SU-DHL-6 (cell line): ENCODE measurements around the gene NENF.

ENCODE experiments used
- H2AFZ ChIP-seq: fragments of 200-600 bp; sonication (generic); 2 replicates; pipeline ENCODE4 v1.6.1; 2014; ENCODE audit warnings: low read depth, mild to moderate bottlenecking, moderate library complexity, mixed read lengths, antibody characterized with exemption, low read length; ENCODE audit not compliant: severe bottlenecking
- H3F3A ChIP-seq: fragments of 200-600 bp; shearing (Covaris generic); 2 replicates; pipeline ENCODE4 v1.6.0; 2016; ENCODE audit warnings: antibody characterized with exemption, mild to moderate bottlenecking; ENCODE audit not compliant: insufficient read depth
- H3K27ac ChIP-seq: fragments of 200-600 bp; sonication (generic); 2 replicates; pipeline ENCODE4 v1.5.1; 2016; ENCODE audit warnings: low read depth, mild to moderate bottlenecking, low read length, moderate library complexity, mixed read lengths
- H3K27me3 ChIP-seq: fragments of 200-600 bp; sonication (generic), shearing (Covaris generic); 2 replicates; pipeline ENCODE4 v1.6.0; 2014; ENCODE audit warnings: mild to moderate bottlenecking, low read length
- H3K36me3 ChIP-seq: fragments of 200-600 bp; sonication (generic); 2 replicates; pipeline ENCODE4 v1.6.1; 2014; ENCODE audit warnings: mild to moderate bottlenecking, low read length, mixed read lengths
- H3K4me2 ChIP-seq: fragments of 300-600, 200-600 bp; shearing (Covaris generic), sonication (generic); 2 replicates; pipeline ENCODE4 v1.6.0; 2014; ENCODE audit warnings: low read length, low read depth, mild to moderate bottlenecking; ENCODE audit not compliant: poor library complexity, severe bottlenecking
- H3K4me3 ChIP-seq: fragments of 200-600 bp; sonication (generic); 2 replicates; pipeline ENCODE4 v1.5.1; 2014; ENCODE audit warnings: antibody characterized with exemption, low read length, mild to moderate bottlenecking, mixed read lengths; ENCODE audit not compliant: insufficient read depth, poor library complexity, severe bottlenecking
- H3K79me2 ChIP-seq: fragments of 200-600 bp; sonication (generic); 2 replicates; pipeline ENCODE4 v1.6.1; 2014; ENCODE audit warnings: mild to moderate bottlenecking, low read length, moderate library complexity; ENCODE audit not compliant: insufficient read depth
- H3K9ac ChIP-seq: fragments of 200-600 bp; sonication (generic); 2 replicates; pipeline ENCODE4 v1.7.0; 2014; ENCODE audit warnings: mild to moderate bottlenecking, low read length
- H3K9me2 ChIP-seq: fragments of 200-600 bp; sonication (generic); replicated peaks from 2 replicates; pipeline ENCODE4 v1.6.1; 2014; ENCODE audit warnings: low read length; ENCODE audit not compliant: insufficient read depth
- H3K9me3 ChIP-seq: fragments of 200-600 bp; sonication (generic); 2 replicates; pipeline ENCODE4 v1.6.1; 2014; ENCODE audit warnings: low read length, mixed read lengths; ENCODE audit not compliant: insufficient read depth
- H4K20me1 ChIP-seq: fragments of 200-600 bp; sonication (generic); 2 replicates; pipeline ENCODE4 v1.6.1; 2014; ENCODE audit warnings: low read depth, mild to moderate bottlenecking, antibody characterized with exemption, low read length, moderate library complexity, mixed read lengths
- CTCF ChIP-seq: fragments of 200-600 bp; sonication (generic); IDR thresholded peaks from one replicate; pipeline ENCODE4 v1.5.1; 2017; ENCODE audit warnings: antibody characterized with exemption, mild to moderate bottlenecking, low read length, moderate library complexity; ENCODE audit not compliant: insufficient read depth, poor library complexity, severe bottlenecking
- EZH2phosphoT487 ChIP-seq: fragments of 200-600 bp; sonication (generic), shearing (Covaris generic); conservative IDR thresholded peaks from 2 replicates; pipeline ENCODE4 v1.6.1; 2018; ENCODE audit warnings: mild to moderate bottlenecking, antibody characterized with exemption, low read length, moderate library complexity, mixed read lengths

Gene NENF

GRCh38 chr1:212428496-212428895 is 4.2 kb upstream of the NENF start:
- H3K9me3 ChIP-seq: no peaks in the 10 kb centered on the region
- H2AFZ ChIP-seq: no peak overlapping the region
- no peak overlapping the region for H3K4me3 ChIP-seq
- no peak overlapping the region for H3K27ac ChIP-seq
- no peaks in the 10 kb centered on the region for H3F3A ChIP-seq
- H3K4me2 ChIP-seq: no peak overlapping the region
- H4K20me1 ChIP-seq: no peaks in the 10 kb centered on the region
- TF ChIP-seq EZH2phosphoT487: no peak
- no peak for TF ChIP-seq CTCF
- no peaks in the 10 kb centered on the region for H3K79me2 ChIP-seq
- H3K9me2 ChIP-seq: no peaks in the 10 kb centered on the region
- no peaks in the 10 kb centered on the region for H3K36me3 ChIP-seq
- no peaks in the 10 kb centered on the region for H3K27me3 ChIP-seq
- no peak overlapping the region for H3K9ac ChIP-seq

GRCh38 chr1:212430416-212430815 is 2.3 kb upstream of the NENF start:
- Histone ChIP-seq H3K36me3 (no peaks in the 10 kb centered on the region), H3K9me3 (no peaks in the 10 kb centered on the region), H3K9me2 (no peaks in the 10 kb centered on the region), H3K9ac (no peak overlapping the region), H3K27ac (no peak overlapping the region), H3K4me3 (no peak overlapping the region), H2AFZ (no peak overlapping the region), H3K79me2 (no peaks in the 10 kb centered on the region), H4K20me1 (no peaks in the 10 kb centered on the region), H3F3A (no peaks in the 10 kb centered on the region), H3K4me2 (no peak overlapping the region), H3K27me3 (no peaks in the 10 kb centered on the region)
- TF ChIP-seq EZH2phosphoT487: no peak
- TF ChIP-seq CTCF: no peak

GRCh38 chr1:212430955-212431394 is 1.7 kb upstream of the NENF start:
- H3K4me2 ChIP-seq: no peak overlapping the region
- H3K36me3 ChIP-seq: no peaks in the 10 kb centered on the region
- H3K9me3 ChIP-seq: no peaks in the 10 kb centered on the region
- no peak overlapping the region for H3K27ac ChIP-seq
- H2AFZ ChIP-seq: no peak overlapping the region
- no peak overlapping the region for H3K9ac ChIP-seq
- no peak overlapping the region for H3K4me3 ChIP-seq
- H3K27me3 ChIP-seq: no peaks in the 10 kb centered on the region
- no peaks in the 10 kb centered on the region for H3K79me2 ChIP-seq
- H4K20me1 ChIP-seq: no peaks in the 10 kb centered on the region
- H3K9me2 ChIP-seq: no peaks in the 10 kb centered on the region
- no peaks in the 10 kb centered on the region for H3F3A ChIP-seq
- TF ChIP-seq EZH2phosphoT487 (no peak), CTCF (no peak)

- Histone ChIP-seq H3K4me2 (no peak overlapping the region), H3F3A (no peaks in the 10 kb centered on the region), H3K9me2 (no peaks in the 10 kb centered on the region), H3K4me3 (no peak overlapping the region), H3K9me3 (no peaks in the 10 kb centered on the region), H2AFZ (no peak overlapping the region), H3K79me2 (no peaks in the 10 kb centered on the region), H3K36me3 (no peaks in the 10 kb centered on the region), H3K9ac (no peak overlapping the region), H3K27me3 (no peaks in the 10 kb centered on the region), H4K20me1 (no peaks in the 10 kb centered on the region), H3K27ac (no peak overlapping the region)
- TF ChIP-seq CTCF (no peak), EZH2phosphoT487 (no peak)
Measured at GRCh38 chr1:212431644-212432043, 1.1 kb upstream of the NENF start.
